Measurements from ENCODE around the gene FANCC.
"Not testable (repeated sequence)": the region's sequence is repeated elsewhere in the genome, so short reads cannot be mapped to it uniquely, and the experiment has no call there.

The FANCC gene

GRCh38 chr9:95330720-95331404, 13.4 kb upstream of the FANCC start:
- no peak overlapping the region for H2AFZ ChIP-seq (ENCODE audit: low read length)
- H3K27me3 ChIP-seq (ENCODE audit: control insufficient read depth in 3 of 3, insufficient read depth in 3 of 3, low read depth in 1 of 3, low read length in 3 of 3) = no peaks in the 10 kb centered on the region
- H3K79me1 ChIP-seq (ENCODE audit: low read depth, low read length) = no peaks in the 10 kb centered on the region
- H3K4me2 ChIP-seq (ENCODE audit: insufficient read depth, low read length, poor library complexity, severe bottlenecking) = no peak overlapping the region
- H3K9ac ChIP-seq (ENCODE audit: low read depth, low read length, poor library complexity) = no peak overlapping the region
- H4K91ac ChIP-seq (ENCODE audit: low read depth, low read length, poor library complexity) = no peak overlapping the region
- H3K27ac ChIP-seq (replicated peaks; ENCODE audit: low read length) = no peak overlapping the region
- no peaks in the 10 kb centered on the region for H3K36me3 ChIP-seq (replicated peaks in 1 of 2; ENCODE audit: control insufficient read depth in 2 of 2, insufficient read depth in 2 of 2, low read length in 2 of 2)
- no peaks in the 10 kb centered on the region for H3K4me1 ChIP-seq (ENCODE audit: control insufficient read depth in 2 of 2, insufficient read depth in 1 of 2, low read depth in 1 of 2, low read length in 2 of 2)
- H2BK12ac ChIP-seq (ENCODE audit: low read length) = no peak overlapping the region
- DNase-seq (ENCODE audit: low spot score) = no peak
- H3K14ac ChIP-seq (ENCODE audit: low read length) = no peak overlapping the region
- no peak overlapping the region for H3K4me3 ChIP-seq (ENCODE audit: low read length in 2 of 2)
- H3K18ac ChIP-seq (ENCODE audit: low read length) = no peak overlapping the region
- H2BK15ac ChIP-seq (ENCODE audit: low read length) = no peak overlapping the region
- H3K4ac ChIP-seq (ENCODE audit: low read length) = no peak overlapping the region
- H4K8ac ChIP-seq (ENCODE audit: low read depth, low read length) = no peak overlapping the region
- no CpG with 5 or more reads among the region's 5 CpGs for WGBS, 2 donors (ENCODE audit: extremely low coverage in 2 of 2, insufficient read length in 2 of 2, insufficient replicate concordance in 1 of 2)
- H3K9me3 ChIP-seq (replicated peaks in 1 of 2; ENCODE audit: control insufficient read depth in 2 of 2, insufficient read depth in 1 of 2, low read depth in 1 of 2, low read length in 2 of 2) = peaks cover 0 to 19% of the 10 kb centered on the region in 2 donors
- H2BK120ac ChIP-seq (ENCODE audit: low read depth, low read length) = no peak overlapping the region
- H2AK5ac ChIP-seq (ENCODE audit: low read depth, low read length) = no peak overlapping the region
- no peak overlapping the region for H2BK5ac ChIP-seq (ENCODE audit: low read length)
- no peak overlapping the region for H3K23ac ChIP-seq (ENCODE audit: low read depth, low read length, poor library complexity)

- not testable (repeated sequence) for H3K27ac ChIP-seq (replicated peaks; ENCODE audit: low read length); H3K9ac ChIP-seq (ENCODE audit: low read depth, low read length, poor library complexity); H2AK5ac ChIP-seq (ENCODE audit: low read depth, low read length); H2AFZ ChIP-seq (ENCODE audit: low read length); H3K4me1 ChIP-seq (ENCODE audit: control insufficient read depth in 2 of 2, insufficient read depth in 1 of 2, low read depth in 1 of 2, low read length in 2 of 2); H3K18ac ChIP-seq (ENCODE audit: low read length); H3K27me3 ChIP-seq (ENCODE audit: control insufficient read depth in 3 of 3, insufficient read depth in 3 of 3, low read depth in 1 of 3, low read length in 3 of 3); H3K36me3 ChIP-seq (replicated peaks in 1 of 2; ENCODE audit: control insufficient read depth in 2 of 2, insufficient read depth in 2 of 2, low read length in 2 of 2); H4K91ac ChIP-seq (ENCODE audit: low read depth, low read length, poor library complexity); H3K4me3 ChIP-seq (ENCODE audit: low read length in 2 of 2); H3K23ac ChIP-seq (ENCODE audit: low read depth, low read length, poor library complexity); H3K14ac ChIP-seq (ENCODE audit: low read length); H2BK120ac ChIP-seq (ENCODE audit: low read depth, low read length); H4K8ac ChIP-seq (ENCODE audit: low read depth, low read length); H2BK15ac ChIP-seq (ENCODE audit: low read length); H2BK12ac ChIP-seq (ENCODE audit: low read length); H3K4ac ChIP-seq (ENCODE audit: low read length); H3K79me1 ChIP-seq (ENCODE audit: low read depth, low read length); DNase-seq (ENCODE audit: low spot score); H2BK5ac ChIP-seq (ENCODE audit: low read length); H3K4me2 ChIP-seq (ENCODE audit: insufficient read depth, low read length, poor library complexity, severe bottlenecking)
- WGBS, 2 donors (ENCODE audit: extremely low coverage in 2 of 2, insufficient read length in 2 of 2, insufficient replicate concordance in 1 of 2) = no CpG with 5 or more reads among the region's 6 CpGs
- H3K9me3 ChIP-seq (replicated peaks in 1 of 2; ENCODE audit: control insufficient read depth in 2 of 2, insufficient read depth in 1 of 2, low read depth in 1 of 2, low read length in 2 of 2) = peaks cover 0 to 23% of the 10 kb centered on the region in 2 donors
Measured at GRCh38 chr9:95329061-95329460, 11.6 kb upstream of the FANCC start.

GRCh38 chr9:95327239-95327865, 9.8 kb upstream of the FANCC start:
- no peak overlapping the region for H2BK120ac ChIP-seq (ENCODE audit: low read depth, low read length)
- no peak overlapping the region for H2BK5ac ChIP-seq (ENCODE audit: low read length)
- H2BK12ac ChIP-seq (ENCODE audit: low read length) = no peak overlapping the region
- no peak overlapping the region for H2AFZ ChIP-seq (ENCODE audit: low read length)
- no CpG with 5 or more reads among the region's 1 CpG for whole genome bisulfite sequencing, 2 donors (ENCODE audit: extremely low coverage in 2 of 2, insufficient read length in 2 of 2, insufficient replicate concordance in 1 of 2)
- no peak overlapping the region for H3K4ac ChIP-seq (ENCODE audit: low read length)
- H3K36me3 ChIP-seq (replicated peaks in 1 of 2; ENCODE audit: control insufficient read depth in 2 of 2, insufficient read depth in 2 of 2, low read length in 2 of 2) = no peaks in the 10 kb centered on the region
- no peaks in the 10 kb centered on the region for H3K4me1 ChIP-seq (ENCODE audit: control insufficient read depth in 2 of 2, insufficient read depth in 1 of 2, low read depth in 1 of 2, low read length in 2 of 2)
- no peak overlapping the region for H4K8ac ChIP-seq (ENCODE audit: low read depth, low read length)
- no peak overlapping the region for H3K27ac ChIP-seq (replicated peaks; ENCODE audit: low read length)
- no peak overlapping the region for H2AK5ac ChIP-seq (ENCODE audit: low read depth, low read length)
- H3K4me2 ChIP-seq (ENCODE audit: insufficient read depth, low read length, poor library complexity, severe bottlenecking) = no peak overlapping the region
- H3K4me3 ChIP-seq (ENCODE audit: low read length in 2 of 2) = no peak overlapping the region
- no peak overlapping the region for H3K9ac ChIP-seq (ENCODE audit: low read depth, low read length, poor library complexity)
- H3K14ac ChIP-seq (ENCODE audit: low read length) = no peak overlapping the region
- H3K23ac ChIP-seq (ENCODE audit: low read depth, low read length, poor library complexity) = no peak overlapping the region
- no peak overlapping the region for H4K91ac ChIP-seq (ENCODE audit: low read depth, low read length, poor library complexity)
- no peaks in the 10 kb centered on the region for H3K27me3 ChIP-seq (ENCODE audit: control insufficient read depth in 3 of 3, insufficient read depth in 3 of 3, low read depth in 1 of 3, low read length in 3 of 3)
- H3K9me3 ChIP-seq (replicated peaks in 1 of 2; ENCODE audit: control insufficient read depth in 2 of 2, insufficient read depth in 1 of 2, low read depth in 1 of 2, low read length in 2 of 2) = peaks cover 3 to 23% of the 10 kb centered on the region in 2 donors
- no peak overlapping the region for H2BK15ac ChIP-seq (ENCODE audit: low read length)
- H3K18ac ChIP-seq (ENCODE audit: low read length) = no peak overlapping the region
- no peak for DNase-seq (ENCODE audit: low spot score)
- no peaks in the 10 kb centered on the region for H3K79me1 ChIP-seq (ENCODE audit: low read depth, low read length)

GRCh38 chr9:95325221-95325620, 7.7 kb upstream of the FANCC start:
- H2BK12ac ChIP-seq (ENCODE audit: low read length) = no peak overlapping the region
- no peak overlapping the region for H2AK5ac ChIP-seq (ENCODE audit: low read depth, low read length)
- no peak overlapping the region for H2AFZ ChIP-seq (ENCODE audit: low read length)
- H3K4me2 ChIP-seq (ENCODE audit: insufficient read depth, low read length, poor library complexity, severe bottlenecking) = no peak overlapping the region
- peaks cover 3 to 23% of the 10 kb centered on the region in 2 donors for H3K9me3 ChIP-seq (replicated peaks in 1 of 2; ENCODE audit: control insufficient read depth in 2 of 2, insufficient read depth in 1 of 2, low read depth in 1 of 2, low read length in 2 of 2)
- peaks cover 0 to 4% of the 10 kb centered on the region in 2 donors for H3K4me1 ChIP-seq (ENCODE audit: control insufficient read depth in 2 of 2, insufficient read depth in 1 of 2, low read depth in 1 of 2, low read length in 2 of 2)
- no peak for DNase-seq (ENCODE audit: low spot score)
- no peak overlapping the region for H3K27ac ChIP-seq (replicated peaks; ENCODE audit: low read length)
- WGBS, 2 donors (ENCODE audit: extremely low coverage in 2 of 2, insufficient read length in 2 of 2, insufficient replicate concordance in 1 of 2) = no CpG with 5 or more reads among the region's 1 CpG
- no peak overlapping the region for H3K14ac ChIP-seq (ENCODE audit: low read length)
- no peak overlapping the region for H3K9ac ChIP-seq (ENCODE audit: low read depth, low read length, poor library complexity)
- H2BK120ac ChIP-seq (ENCODE audit: low read depth, low read length) = no peak overlapping the region
- no peaks in the 10 kb centered on the region for H3K27me3 ChIP-seq (ENCODE audit: control insufficient read depth in 3 of 3, insufficient read depth in 3 of 3, low read depth in 1 of 3, low read length in 3 of 3)
- no peak overlapping the region for H3K4me3 ChIP-seq (ENCODE audit: low read length in 2 of 2)
- H2BK5ac ChIP-seq (ENCODE audit: low read length) = no peak overlapping the region
- no peak overlapping the region for H3K4ac ChIP-seq (ENCODE audit: low read length)
- H2BK15ac ChIP-seq (ENCODE audit: low read length) = no peak overlapping the region
- H3K18ac ChIP-seq (ENCODE audit: low read length) = no peak overlapping the region
- no peak overlapping the region for H4K91ac ChIP-seq (ENCODE audit: low read depth, low read length, poor library complexity)
- H3K79me1 ChIP-seq (ENCODE audit: low read depth, low read length) = no peaks in the 10 kb centered on the region
- no peaks in the 10 kb centered on the region for H3K36me3 ChIP-seq (replicated peaks in 1 of 2; ENCODE audit: control insufficient read depth in 2 of 2, insufficient read depth in 2 of 2, low read length in 2 of 2)
- H3K23ac ChIP-seq (ENCODE audit: low read depth, low read length, poor library complexity) = no peak overlapping the region
- H4K8ac ChIP-seq (ENCODE audit: low read depth, low read length) = no peak overlapping the region
